HG03066 (cell line): Measurements from ENCODE around the gene MYO18B.

Source experiments
- ATAC-seq: cut with Tn5 transposase; IDR thresholded peaks from one replicate; pipeline ENCODE4 v1.9.1; 2021; ENCODE audit warnings: low read depth; ENCODE audit not compliant: unreplicated experiment

MYO18B gene

DNA sequence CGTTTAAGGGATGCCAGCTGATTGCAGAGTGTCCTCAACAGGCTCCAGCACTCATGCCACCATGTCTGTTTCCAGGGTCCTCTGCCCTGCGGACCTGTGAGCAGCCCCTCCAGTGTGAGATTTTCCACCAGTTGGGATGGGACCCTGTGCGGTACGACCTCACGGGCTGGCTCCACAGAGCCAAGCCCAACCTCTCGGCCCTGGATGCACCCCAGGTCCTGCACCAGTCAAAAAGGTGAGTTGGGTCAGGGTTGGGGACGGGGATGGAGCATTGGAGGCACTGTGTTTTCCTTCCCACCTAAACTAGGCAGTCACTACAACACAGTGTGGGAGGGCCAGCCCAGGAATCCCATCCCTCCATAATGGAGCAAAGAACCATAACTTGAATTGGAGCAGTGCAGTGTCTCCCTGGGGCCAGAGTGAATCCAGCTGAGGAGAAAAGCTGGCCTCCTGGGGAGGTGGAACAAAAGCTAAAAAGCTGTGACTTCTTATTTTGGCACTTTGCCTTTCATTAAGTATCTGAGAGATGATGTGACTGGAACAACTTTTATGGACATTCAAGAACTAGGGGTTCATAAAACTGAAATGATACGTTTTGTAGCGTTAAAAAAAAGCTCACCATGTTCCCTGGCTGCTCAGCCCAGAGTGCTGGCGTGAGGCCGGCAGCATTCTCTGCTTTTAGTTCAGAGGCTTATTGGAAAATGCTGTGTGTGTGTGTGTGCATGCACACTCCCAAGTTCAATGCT is 101.8 kb downstream of the MYO18B start:
- no peak for ATAC-seq

GRCh38 chr22:25844601-25845000 is 102.6 kb downstream of the MYO18B start:
- no peak for ATAC-seq

DNA sequence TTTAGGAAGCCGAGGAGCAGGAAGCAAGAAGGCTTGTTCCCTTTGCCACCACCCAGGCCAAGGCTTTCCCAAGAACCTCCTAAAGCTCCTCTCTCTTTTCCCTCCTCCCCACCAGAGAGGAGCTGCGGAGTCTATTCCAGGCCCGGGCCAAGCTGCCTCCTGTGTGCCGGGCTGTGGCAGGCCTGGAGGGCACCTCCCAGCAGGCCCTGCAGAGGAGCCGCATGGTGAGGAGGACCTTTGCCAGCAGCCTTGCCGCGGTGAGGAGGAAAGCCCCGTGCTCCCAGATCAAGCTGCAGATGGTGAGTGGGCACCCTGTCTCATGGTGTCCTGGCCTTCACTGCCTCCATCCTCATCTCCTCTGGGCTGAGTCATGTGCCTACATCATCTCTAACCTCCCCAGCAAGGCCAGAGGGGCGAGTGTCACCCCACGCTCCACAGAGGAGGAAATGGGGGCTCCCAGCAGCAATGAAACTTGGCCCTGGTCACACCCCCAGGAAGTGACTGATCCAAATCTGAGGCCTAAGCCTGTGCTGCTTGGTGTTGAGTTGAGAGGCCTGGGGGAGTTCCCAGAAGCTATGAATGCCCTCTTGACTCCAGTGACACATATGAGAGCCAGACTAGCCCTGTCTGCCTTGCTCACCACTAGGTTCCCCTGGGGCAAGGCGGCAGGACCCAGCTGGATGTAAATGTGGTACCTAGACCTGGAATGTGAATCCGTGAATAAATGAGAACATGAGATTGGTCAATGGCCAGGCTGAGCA is 104.2 kb downstream of the MYO18B start:
- ATAC-seq, result no peak

DNA sequence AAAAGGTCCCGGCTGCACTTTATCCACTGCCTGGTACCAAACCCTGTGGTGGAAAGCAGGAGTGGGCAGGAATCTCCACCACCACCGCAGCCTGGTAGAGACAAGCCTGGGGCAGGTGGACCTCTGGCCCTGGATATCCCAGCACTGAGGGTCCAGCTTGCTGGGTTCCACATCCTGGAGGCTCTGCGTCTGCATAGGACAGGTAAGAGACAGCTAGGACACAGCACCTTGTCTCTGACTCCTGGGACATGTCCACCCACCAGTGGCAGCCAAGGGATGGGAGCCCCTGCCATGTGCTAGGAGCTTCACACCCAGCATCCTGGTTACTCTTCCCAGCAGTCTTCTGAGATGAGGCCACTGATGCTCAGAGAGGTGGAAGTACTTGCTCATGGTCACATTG is 105.5 kb downstream of the MYO18B start:
- no peak for ATAC-seq

DNA sequence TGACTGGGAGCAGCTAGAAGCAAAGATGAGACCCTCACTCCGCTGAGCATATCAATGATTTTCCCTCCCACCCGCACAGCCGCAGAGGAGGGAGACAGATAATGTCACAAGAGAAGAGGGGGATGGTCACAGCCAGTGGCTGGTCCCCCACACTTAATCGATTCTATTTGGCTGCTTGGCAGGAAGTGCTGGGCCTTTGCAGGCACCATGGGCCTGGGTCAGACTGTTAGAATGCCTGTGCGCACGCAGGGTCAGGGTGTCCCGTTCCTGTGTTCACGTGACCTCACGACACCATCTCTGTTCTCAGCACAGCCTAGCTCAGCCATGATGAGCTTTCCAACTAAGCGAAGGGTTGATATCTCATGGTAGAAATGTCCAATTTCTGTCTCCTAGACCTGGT is 107.0 kb downstream of the MYO18B start:
- no peak for ATAC-seq

DNA sequence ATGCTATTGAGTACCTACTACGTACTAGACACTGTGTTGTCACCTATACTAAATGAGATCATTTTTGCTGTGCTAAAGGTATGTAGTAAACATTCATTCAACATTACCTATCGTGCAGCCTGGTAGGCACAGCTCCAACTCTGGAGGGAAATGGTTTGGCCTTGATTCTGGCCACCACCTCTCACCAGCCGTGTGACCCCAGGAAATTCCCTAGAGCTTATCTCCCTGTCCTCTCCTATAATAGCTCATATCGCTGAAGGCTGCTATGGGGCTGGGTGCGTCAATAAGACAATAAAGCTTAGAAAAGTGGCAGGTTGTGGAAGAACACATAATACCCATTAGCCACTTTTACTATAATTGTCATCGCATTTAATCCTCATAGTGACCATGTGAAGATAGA is 107.5 kb downstream of the MYO18B start:
- ATAC-seq, result no peak

DNA sequence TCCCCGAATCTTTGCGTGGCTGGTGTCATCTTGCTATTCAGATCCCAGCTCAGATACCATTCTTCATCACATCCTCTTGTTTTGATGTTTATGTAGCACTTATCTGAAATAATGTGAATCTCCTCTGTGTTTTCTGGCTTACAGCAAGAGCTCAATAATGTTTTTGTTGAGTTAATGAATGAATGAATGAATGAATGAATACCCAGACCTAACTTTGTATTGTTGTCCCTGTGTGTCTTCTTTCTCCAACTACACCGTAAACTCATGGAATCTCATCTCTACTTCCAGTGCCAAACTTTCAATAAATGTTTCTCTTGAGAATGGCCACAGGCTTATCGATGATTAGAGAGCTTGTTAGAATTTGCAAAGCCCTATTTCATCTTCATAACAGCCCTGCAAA is 110.2 kb downstream of the MYO18B start:
- no peak for ATAC-seq

DNA sequence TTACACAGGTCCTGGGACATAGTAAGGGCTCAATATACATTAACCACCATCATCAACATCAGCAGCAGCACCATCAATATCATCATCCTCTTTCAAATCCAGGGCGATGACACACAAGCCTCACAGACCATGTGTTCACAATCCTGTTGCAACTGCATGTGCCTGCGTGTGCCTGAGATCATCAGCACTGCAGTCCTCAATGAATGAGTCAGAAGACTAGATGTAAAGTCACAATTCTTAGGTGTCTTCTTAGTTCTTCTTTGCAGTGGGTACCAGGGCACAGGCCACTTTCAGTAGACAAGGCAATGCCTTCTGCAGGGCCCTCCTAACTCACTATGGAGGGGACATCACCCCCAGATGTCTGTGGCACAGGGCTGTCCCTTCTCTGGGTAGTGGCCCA is 111.1 kb downstream of the MYO18B start:
- ATAC-seq, result no peak

- ATAC-seq, result no peak
Observed at GRCh38 chr22:25853501-25854284, 111.7 kb downstream of the MYO18B start.

DNA sequence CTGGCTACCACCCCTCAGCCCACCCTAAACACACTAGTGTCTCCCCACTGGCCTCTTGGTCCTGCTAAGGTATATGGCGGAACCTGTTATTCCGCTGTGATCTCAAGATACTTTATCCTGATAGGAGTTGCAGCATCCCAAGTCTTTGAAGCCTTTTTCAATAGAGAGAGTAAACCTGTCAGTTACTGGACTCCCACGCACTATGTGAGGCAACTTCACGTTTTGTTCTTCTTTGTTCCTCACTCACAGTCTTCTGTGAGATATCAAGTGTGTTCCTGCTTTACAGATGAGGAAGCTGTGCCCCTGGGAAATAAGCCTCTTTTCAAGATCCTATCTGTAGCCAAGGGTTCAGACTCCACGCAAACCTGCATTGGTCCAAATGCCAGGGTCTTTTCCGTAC is 127.8 kb downstream of the MYO18B start:
- ATAC-seq, result no peak

- no peak for ATAC-seq
Observed at GRCh38 chr22:25874327-25874726, 132.3 kb downstream of the MYO18B start.

- no peak for ATAC-seq
Observed at GRCh38 chr22:25875461-25875860, 133.5 kb downstream of the MYO18B start.

GRCh38 chr22:25876871-25877270 is 134.9 kb downstream of the MYO18B start:
- no peak for ATAC-seq

DNA sequence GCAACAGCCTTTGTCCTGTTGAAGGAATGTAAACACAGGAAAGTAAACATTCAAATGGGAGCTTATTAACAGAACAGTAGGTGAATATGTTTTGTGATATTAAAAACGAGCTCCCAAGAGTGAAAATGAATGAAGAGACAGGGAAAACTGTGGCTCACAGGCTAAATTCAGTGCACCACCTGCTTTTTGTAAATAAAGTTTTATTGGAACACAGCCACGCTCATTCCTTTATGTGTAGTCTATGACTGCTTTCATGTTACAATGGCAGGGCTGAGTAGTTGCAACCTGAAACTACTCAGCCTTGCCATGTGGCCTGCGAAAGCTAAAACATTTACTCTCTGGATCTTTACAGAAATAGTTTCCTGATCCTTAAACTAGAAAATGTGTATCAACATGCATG is 136.9 kb downstream of the MYO18B start:
- ATAC-seq, result no peak

DNA sequence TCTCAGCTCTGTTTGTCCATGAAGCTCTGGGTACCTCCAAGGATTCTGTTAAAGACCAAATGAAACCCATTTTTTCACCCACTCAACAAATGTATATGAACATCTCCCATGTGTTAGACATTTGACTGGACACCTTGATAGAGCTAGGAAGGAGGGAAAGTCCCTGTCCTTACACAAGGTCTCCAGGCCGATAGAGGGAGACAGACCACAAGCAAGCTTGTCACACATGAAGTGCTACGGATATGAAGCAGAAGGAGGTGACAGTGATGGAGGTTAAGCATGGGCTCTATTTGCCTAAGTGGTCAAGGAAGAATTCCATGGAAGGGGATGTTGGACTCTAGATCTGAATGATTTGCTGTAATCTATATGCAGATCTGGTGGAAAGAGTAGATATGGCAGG is 138.5 kb downstream of the MYO18B start:
- ATAC-seq, result no peak

- ATAC-seq, result no peak
Observed at GRCh38 chr22:25881210-25881755, 139.3 kb downstream of the MYO18B start.

GRCh38 chr22:25882360-25882759 is 140.4 kb downstream of the MYO18B start:
- no peak for ATAC-seq

- no peak for ATAC-seq
Observed at GRCh38 chr22:25883482-25884033, 141.6 kb downstream of the MYO18B start.

DNA sequence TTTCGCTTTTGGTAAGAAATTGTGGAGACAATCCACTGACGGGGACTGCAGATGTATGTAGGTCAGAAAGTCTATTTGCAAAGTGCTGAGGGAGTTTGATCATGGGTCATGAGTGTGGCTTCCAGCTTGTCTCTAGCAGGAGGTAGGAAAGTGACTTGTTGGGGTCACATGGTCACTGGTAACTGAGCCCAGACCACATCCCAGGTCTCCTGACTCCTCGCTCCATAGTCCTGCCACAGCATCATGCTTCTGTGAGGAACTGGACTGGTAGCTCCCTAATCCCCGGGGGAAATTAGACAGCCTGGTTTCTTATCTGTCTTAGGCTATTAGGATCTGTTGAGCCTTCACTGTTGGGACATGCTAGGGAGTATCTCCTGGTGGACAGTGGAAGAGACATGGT is 142.1 kb downstream of the MYO18B start:
- ATAC-seq, result no peak

DNA sequence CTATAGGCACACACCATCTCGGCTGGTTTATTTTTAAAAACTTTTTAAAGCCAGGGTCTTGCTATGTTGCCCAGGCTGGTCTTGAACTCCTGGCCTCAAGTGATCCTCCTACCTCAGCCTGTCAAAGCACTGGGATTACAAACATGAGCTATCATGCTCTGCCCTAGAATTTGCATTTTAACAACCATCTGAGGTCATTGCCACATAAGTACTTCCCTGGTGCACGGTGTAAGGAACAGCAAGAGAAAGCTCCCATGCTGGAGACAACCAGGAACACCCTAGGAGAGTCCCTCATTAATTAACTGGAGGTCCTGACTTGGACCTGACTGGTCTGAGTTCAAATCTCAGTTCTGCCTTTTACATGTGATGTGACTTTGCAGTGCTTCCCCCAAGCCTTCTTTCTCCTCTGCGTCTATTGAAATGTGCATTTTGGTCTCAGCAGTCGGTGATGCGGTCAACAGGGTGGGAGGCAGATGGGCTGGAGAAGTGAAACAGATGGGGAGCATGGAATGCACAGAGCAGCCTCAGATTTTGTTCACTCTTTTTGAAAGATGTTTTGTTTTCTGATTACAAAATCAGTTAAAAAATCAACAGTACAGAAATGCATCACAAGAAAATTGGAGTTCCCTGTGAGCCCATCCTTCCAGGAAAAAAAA is 146.5 kb downstream of the MYO18B start:
- ATAC-seq, result no peak
